Fibroblast of skin of left quadriceps (primary cell): ENCODE results near the gene PCCA.
A peak's percentile ranks its signal among the peaks of the same experiment; 100 is the strongest.
"Not testable (repeated sequence)": the region's sequence is repeated elsewhere in the genome, so short reads cannot be mapped to it uniquely, and the experiment has no call there.

ENCODE experiments used
- DNase-seq, 2 experiments: peaks; one replicate each; pipeline ENCODE4 v3.0.0-alpha.2; 2013; ENCODE audit warnings: low read depth in 2 of 2

Gene PCCA

GRCh38 chr13:100361504-100361903 is 272.6 kb downstream of the PCCA start:
- no peak for DNase-seq

DNA sequence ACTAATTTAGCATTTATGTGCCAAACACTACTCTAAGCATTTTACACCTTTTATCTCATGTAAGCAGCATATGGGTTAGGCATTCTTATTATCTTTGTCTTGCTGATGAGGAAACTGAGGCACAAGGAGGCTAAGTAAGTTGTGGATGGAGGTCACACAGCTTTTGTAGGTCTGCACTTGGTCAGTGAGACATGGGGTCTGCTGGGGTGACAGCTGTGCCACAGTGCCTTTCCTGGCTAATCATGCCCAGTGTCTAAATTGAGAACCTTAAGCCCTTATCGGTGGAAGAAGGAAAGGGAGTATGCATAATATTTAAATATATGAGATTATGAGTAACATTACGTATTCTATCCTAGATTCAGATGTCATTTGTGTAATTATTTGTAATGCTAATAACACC is 273.5 kb downstream of the PCCA start:
- DNase-seq: no peak

GRCh38 chr13:100362781-100363180 is 273.9 kb downstream of the PCCA start:
- no peak for DNase-seq

- peak in 1 of 2 experiments; percentile 34 for DNase-seq
Measured at GRCh38 chr13:100363285-100363711, 274.4 kb downstream of the PCCA start.

- no peak for DNase-seq
Measured at GRCh38 chr13:100363874-100364273, 275.0 kb downstream of the PCCA start.

GRCh38 chr13:100364591-100364990 is 275.7 kb downstream of the PCCA start:
- DNase-seq: no peak

DNA sequence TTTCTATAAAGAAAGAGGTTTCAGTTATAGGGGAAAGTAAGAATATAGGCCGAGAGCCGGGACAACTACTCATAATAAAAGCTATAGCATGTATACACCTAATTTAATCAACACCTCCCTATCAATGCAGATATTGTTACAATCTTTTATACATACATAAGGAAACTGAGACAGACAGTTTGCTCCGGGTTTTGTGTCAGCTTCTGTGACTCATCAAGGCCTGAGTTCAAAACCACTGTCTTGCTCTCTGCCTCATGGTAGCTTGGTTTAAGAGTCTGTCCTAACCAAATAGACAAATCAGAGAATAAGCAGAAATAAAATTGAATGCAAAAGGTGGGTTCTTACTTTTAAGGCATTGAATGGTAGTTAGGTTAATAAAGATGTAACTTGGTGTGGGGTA is 276.8 kb downstream of the PCCA start:
- DNase-seq: no peak

GRCh38 chr13:100378533-100378932 is 289.6 kb downstream of the PCCA start:
- no peak for DNase-seq

DNA sequence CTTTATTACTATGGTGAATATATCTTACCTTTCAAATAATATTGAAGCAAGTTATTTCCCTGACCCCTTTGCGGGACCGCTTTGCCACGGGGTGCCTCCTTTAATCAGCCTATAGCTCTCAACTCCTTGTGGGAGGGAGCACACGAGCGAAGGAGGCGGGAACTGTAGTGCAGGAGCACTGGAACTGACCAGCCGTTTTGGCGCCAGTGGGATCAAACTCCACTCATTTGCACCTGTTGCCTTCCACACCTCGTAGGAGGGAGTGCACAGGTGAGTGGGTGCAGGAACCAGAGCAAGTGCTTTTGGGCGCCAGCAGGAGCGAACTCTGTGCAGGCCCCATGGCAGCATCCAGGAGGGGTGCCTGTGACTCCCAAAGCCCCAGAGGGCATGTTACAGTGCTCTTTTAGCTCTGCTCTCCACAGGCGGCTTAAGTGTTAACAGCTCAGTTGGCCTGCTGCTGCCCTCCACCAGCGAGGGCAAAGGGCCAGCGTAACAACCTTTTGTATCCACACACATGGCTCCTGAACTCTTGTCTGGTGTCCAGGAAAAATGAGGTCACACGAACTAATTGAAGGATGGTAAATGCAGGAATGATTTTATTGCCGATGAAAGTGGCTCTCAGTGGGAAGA is 292.8 kb downstream of the PCCA start:
- DNase-seq: no peak

- peak in 1 of 2 experiments; percentile 21 for DNase-seq
Measured at GRCh38 chr13:100382785-100383184, 293.9 kb downstream of the PCCA start.

- no peak for DNase-seq
Measured at GRCh38 chr13:100387416-100387815, 298.5 kb downstream of the PCCA start.

GRCh38 chr13:100388150-100388549 is 299.3 kb downstream of the PCCA start:
- not testable (repeated sequence) for DNase-seq

GRCh38 chr13:100388923-100389322 is 300.0 kb downstream of the PCCA start:
- no peak for DNase-seq

- DNase-seq: no peak
Measured at GRCh38 chr13:100389617-100390016, 300.7 kb downstream of the PCCA start.

DNA sequence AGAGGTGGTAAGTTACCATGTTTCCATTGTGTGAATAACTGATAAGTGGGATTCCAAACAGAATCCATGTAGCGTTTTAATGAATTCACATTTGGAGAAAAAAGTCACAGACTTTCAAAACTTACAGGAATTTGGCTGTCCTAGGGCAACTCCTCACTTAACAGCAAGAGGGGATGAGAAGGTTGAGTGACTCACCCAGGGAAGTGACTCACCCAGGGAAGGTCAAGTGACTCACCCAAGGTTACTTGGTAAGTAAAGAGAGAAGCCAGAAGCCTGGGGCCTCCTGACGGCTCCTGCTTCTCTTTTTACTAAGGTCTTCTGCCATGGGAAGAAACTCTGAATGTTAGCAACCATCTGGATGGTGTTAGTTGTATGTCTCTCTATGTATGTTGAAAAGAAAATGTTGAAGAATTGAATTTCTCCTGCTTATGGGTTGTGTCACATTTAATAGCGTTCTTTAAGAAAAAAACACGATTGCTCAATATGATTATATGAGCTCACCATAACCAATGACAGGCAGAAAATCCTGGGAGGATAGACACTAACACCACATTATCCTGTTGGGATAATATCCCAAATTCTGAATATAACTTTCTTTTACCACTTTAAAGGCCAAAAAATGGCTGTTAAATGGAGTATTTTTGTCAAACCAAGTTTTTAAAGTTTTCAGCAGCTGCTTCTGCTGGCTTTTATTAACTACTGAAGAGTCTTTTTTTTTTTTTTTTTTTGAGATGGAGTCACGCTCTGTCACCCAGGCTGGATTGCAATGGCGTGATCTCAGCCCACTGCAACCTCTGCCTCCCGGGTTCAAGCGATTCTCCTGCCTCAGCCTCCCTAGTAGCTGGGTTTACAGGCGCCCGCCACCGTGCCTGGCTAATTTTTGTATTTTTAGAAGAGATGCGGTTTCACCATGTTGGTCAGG is 304.1 kb downstream of the PCCA start:
- DNase-seq: peak; percentile 99

- peak; percentile 88 to 89 for DNase-seq
Measured at GRCh38 chr13:100394005-100394695, 305.3 kb downstream of the PCCA start.

DNA sequence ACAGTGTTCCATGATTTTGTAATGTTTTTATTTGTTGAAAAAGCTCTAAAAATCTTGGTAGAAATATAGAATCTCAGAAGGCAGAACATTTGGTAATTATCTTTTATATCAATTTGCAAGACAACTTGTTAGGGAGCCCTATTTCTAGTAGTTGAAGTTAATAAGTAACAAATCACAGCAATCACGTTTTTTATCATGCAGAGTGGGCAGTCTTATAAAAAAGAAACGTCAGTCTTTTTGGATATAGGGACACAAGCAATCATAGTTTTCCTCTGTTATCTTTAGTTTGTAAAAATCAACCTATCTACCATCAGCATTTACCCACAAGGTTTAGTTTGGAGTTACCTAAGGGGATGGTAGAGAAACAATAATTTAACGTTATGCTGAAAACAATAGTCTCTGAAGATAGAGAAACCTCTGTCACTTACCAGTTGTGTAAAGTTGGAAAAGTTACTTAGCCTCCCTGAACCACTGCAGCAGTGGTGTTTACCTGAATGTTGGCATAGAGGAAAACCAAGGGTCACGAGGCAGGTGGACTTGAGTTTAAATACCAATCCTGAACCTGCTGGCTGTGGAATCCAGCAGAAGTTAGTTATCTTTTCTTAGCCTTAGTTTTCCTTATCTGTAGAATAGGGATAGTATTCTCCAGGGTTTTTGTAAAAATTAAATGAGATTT is 306.9 kb downstream of the PCCA start:
- DNase-seq: no peak

DNA sequence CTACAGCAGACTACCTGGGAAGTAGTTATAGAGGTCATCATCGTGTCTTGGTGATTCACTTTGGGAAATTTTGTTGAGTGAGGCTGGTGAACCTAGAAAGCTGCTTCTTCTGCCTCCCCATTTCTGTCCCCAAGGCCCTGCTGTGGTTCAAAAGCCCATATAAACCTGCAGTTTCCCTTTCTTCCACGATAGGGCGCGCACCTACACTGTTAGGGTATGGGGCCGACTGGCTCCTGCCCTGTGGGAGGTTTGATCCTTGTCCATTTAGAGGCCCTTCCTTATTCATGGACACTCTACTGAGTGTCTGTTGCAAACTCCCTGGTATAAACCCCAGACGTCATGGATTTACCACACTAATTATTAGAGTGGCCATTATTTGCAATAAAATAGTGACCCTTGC is 307.9 kb downstream of the PCCA start:
- no peak for DNase-seq

- no peak for DNase-seq
Measured at GRCh38 chr13:100397627-100398026, 308.7 kb downstream of the PCCA start.

- no peak for DNase-seq
Measured at GRCh38 chr13:100398360-100398759, 309.5 kb downstream of the PCCA start.

GRCh38 chr13:100399455-100399854 is 310.6 kb downstream of the PCCA start:
- DNase-seq: no peak

DNA sequence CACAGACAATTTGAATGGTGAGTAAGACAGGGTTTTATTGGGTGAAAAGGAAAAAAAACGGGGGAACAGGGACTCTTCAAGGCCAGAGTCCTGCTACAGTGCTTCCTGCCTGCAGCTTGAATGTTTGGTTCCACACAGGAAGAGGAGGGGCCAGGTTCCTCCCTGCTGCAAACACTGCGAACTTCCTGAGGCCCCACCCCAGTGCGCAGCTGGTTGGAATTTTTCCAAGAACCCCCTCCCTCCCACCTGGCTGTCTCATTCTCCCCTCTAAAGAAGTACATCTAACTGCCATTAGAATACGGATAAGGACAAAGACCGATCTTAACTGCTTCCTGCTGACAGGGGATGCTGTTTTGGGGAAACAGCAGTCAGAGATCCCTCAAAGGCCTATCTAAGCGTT is 314.8 kb downstream of the PCCA start:
- no peak for DNase-seq
